GM04503 (cell line): Measurements from ENCODE around the gene KIF7.

Source experiments
- DNase-seq: peaks from one replicate; pipeline ENCODE4 v3.0.0-alpha.2; 2012; ENCODE audit warnings: low read depth

The KIF7 gene

GRCh38 chr15:89647191-89647851 is 7.9 kb downstream of the KIF7 start:
- no peak for DNase-seq

DNA sequence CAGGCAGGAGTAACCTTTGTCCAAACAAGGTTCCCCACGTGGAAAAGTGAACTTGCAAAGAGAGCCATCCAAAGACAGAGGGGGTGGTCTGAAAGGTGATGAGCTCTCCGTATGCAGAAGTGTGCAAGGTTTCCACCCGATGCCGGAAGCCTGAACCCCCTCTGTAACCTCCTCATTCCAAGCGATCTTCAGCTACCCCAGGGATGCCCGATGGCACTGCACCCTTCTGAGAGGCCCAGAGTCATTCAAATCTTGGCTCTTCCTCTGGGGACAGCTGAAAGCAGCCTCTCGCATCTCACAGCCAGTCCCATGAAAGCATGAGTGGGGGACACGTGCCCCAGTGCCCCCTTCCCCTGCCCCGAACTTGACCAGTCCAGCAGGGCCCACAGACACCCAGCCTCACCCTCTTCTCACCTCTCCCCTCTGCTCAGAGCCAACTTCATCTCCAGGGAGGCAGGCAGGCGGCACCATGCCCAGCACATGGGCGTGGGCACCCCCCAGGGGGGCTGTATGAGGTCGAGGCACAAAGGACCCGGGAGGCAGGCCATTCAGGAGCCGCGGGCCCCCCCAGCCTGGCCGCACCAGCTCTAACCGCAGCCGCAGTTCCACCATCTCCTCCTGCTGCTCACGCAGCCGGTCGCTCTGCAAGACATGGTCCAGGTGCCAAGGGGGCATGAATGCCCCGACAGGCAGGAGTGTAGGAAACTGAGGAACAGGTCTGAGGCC is 8.7 kb downstream of the KIF7 start:
- no peak for DNase-seq

DNA sequence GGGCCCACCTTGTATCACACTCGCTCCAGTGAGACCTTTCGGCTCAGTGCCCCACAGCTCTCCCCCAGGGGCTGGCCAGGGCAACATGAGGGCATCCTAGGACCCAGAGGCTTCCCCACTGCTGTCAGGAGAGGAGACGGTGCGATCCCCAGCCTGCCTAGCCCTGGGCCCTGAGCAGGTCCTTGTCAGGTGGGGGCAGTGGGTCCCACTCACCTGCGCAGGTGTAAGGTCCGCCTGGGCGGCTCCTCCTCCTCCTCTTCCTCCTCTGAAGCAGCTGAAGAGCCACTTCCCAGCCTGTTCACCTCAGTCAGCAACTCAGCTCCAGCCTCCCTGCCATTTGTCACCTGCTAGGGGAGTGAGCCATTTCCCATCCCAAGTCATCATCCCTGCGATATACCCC is 9.6 kb downstream of the KIF7 start:
- DNase-seq = no peak

DNA sequence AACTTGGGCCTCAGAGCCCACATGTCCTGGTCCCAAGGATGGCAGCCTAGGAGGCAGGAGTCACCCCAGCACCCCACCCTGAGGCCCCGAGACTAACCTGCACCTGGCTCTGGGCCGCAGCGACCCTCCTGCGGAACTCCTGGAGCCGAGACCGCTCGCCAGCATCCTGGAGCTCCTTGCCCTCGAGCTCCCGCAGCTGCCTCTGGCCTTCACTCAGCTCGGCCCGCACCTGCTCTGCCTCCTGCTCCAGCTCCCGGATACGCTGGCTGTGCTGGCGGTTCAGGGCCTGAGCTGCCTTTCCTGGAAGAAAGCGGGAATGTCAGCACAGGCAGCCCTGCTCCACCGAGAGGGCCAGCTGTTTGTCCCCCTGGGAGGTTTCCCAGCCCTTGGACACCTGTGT is 13.2 kb downstream of the KIF7 start:
- DNase-seq = no peak

DNA sequence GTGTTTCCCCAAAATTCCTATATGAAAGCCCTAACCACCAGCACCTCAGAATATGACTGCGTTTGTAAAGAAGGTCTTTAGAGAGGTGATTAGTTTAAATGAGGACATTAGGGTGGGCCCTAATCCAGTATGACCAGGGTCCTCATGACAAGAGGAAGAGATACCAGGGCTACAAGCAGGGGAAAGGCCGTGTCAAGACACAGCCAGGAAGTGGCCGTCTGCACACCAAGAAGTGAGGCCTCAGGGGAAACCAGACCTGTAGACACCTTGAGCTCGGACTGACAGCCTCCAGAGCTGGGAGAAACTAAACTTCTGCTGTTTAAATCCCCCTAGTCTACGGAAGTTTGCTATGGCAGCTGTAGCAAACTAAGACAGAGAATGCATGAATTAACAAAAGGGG is 14.2 kb downstream of the KIF7 start:
- DNase-seq = no peak

GRCh38 chr15:89640245-89640644 is 15.0 kb downstream of the KIF7 start:
- no peak for DNase-seq

DNA sequence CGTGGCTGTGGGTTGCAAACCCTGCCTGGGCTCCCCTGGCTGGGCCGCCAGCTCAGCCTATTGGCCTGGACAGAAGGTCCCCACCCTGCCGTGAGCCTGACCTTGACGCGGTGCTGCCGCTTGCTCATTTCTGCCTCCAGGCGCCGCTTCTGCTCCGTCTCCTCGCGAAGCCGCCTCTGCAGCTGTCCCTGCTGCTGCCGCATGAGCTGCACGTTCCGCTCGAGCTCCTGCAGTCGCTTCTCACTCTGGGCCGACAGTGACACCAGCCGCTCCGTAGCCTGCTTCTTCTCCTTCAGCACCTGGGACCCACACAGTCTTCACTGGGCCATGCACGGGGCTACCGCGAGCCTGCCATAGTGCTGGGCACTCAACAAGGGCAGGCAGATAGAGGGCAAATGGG is 21.7 kb downstream of the KIF7 start:
- DNase-seq = no peak

DNA sequence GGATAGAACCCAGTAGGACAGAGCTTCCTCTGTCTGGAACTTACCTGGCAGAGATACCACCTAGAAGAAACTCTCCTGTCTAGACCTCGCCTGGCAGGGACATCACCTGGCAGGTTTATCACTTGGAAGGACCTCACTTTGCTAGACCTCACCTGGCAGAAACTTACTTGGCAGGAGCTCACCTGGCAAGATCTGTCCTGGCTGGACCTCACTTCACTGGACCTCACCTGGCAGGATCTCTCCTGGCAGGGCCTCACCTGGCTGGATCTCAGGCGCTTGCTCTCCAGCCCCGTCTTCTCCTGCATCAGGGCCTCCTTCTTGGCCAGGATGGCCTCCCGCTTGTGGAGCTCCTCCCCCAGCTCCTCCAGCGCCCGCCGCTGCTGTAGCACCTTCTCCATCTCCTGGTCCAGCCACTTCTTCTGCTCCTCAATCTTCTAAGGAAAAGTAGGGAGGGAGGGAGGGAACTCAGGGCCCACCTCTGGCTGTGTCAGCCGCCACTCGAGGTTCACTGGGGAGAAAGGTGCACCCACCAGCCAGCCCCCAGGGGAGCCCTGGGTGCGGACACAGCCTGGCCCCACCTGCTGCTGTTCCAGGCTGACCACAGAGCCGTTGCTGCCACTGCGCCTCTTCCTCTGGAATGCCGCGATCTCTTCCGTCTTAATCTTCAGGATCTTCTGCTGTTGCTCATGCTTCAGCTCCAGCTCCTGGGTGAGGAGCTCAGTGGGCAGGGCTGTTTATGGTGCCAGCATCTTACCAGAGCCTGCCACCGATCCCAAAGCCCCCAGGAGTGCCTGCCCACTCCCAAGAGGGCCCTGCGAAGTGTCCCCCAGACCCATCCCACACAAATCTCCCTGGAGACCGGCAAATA is 22.5 kb downstream of the KIF7 start:
- no peak for DNase-seq

GRCh38 chr15:89631902-89632264 is 23.4 kb downstream of the KIF7 start:
- DNase-seq = no peak

- DNase-seq = no peak
These were observed 24.0 kb downstream of the KIF7 start for GRCh38 chr15:89630974-89631901.

- DNase-seq = no peak
These were observed 25.0 kb downstream of the KIF7 start for GRCh38 chr15:89630260-89630659.

GRCh38 chr15:89629829-89630228 is 25.4 kb downstream of the KIF7 start:
- DNase-seq = no peak

- no peak for DNase-seq
These were observed 26.2 kb downstream of the KIF7 start for GRCh38 chr15:89628806-89629715.

DNA sequence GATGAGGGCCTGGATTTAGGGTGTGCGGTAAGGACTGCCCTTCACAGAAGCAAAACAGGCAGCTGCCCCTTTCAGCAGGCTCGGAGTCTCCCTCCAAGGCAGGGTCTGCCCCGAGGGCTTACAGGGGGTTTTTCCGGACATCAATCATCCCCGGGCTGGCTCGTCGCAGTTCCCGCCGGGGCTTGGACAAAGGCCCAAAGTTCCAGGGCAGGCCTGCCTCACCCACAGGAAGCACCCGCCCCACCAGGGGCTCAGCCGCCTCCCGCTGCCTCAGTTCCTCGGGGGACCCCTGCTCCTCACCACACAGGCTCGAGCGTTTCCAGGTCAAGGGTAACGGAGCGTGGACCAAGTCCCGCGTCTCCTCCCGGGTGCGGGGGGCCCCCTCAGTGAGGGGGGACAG is 27.0 kb downstream of the KIF7 start:
- no peak for DNase-seq

GRCh38 chr15:89627256-89627970 is 27.9 kb downstream of the KIF7 start:
- no peak for DNase-seq

- no peak for DNase-seq
These were observed 29.6 kb downstream of the KIF7 start for GRCh38 chr15:89625716-89626115.

- no peak for DNase-seq
These were observed 32.1 kb downstream of the KIF7 start for GRCh38 chr15:89623165-89623564.

GRCh38 chr15:89621547-89621946 is 33.7 kb downstream of the KIF7 start:
- no peak for DNase-seq

- DNase-seq = no peak
These were observed 39.0 kb downstream of the KIF7 start for GRCh38 chr15:89616228-89616627.

DNA sequence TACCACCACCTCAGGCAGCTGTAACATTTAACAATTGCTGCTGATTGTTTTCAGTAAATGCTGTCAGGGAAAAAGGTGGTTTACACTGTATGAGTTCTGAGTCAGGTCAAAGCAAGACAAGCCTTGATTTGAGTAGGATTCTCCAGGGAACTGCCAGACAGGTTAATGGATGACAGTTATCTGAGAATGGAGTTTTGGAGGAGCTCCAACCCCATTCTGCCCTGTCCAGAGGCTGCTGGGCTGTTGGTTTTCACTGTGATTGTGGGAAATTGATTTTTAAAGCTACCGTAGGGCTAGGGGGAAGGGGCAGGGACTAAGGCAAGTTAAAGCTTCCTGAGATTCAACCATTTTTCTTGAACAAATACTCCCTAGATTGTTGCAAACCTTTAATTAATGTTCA is 40.1 kb downstream of the KIF7 start:
- no peak for DNase-seq
